ENCODE data around the gene PTPRJ.

The PTPRJ gene

GRCh38 chr11:48108231-48109045 is 128.1 kb downstream of the PTPRJ start:
- Histone ChIP-seq H3K4me3 (ENCODE audit: low read length) (no peak overlapping the region), H3K4me1 (ENCODE audit: control insufficient read depth, insufficient read depth, low read length) (peaks cover 19% of the 10 kb centered on the region), H3K36me3 (ENCODE audit: insufficient read depth, low read length) (no peaks in the 10 kb centered on the region), H3K27me3 (ENCODE audit: control insufficient read depth, insufficient read depth, low read length) (no peaks in the 10 kb centered on the region), H3K4me2 (ENCODE audit: low read length) (no peak overlapping the region), H3K9ac (ENCODE audit: low read depth, low read length) (no peak overlapping the region), H3K9me3 (replicated peaks; ENCODE audit: low read length) (no peaks in the 10 kb centered on the region)

- peak overlapping the region; percentile 52 for H3K9ac ChIP-seq (ENCODE audit: low read depth, low read length)
- peaks cover 19% of the 10 kb centered on the region for H3K4me1 ChIP-seq (ENCODE audit: control insufficient read depth, insufficient read depth, low read length)
- H3K36me3 ChIP-seq (ENCODE audit: insufficient read depth, low read length) = no peaks in the 10 kb centered on the region
- H3K27me3 ChIP-seq (ENCODE audit: control insufficient read depth, insufficient read depth, low read length) = no peaks in the 10 kb centered on the region
- peak overlapping the region; percentile 68 for H3K4me3 ChIP-seq (ENCODE audit: low read length)
- peak overlapping the region; percentile 85 for H3K4me2 ChIP-seq (ENCODE audit: low read length)
- H3K9me3 ChIP-seq (replicated peaks; ENCODE audit: low read length) = no peaks in the 10 kb centered on the region
Measured at GRCh38 chr11:48109046-48109666, 128.8 kb downstream of the PTPRJ start.

- Histone ChIP-seq H3K4me1 (ENCODE audit: control insufficient read depth, insufficient read depth, low read length) (peaks cover 19% of the 10 kb centered on the region), H3K36me3 (ENCODE audit: insufficient read depth, low read length) (peaks cover 3% of the 10 kb centered on the region), H3K9ac (ENCODE audit: low read depth, low read length) (no peak overlapping the region)
Measured at GRCh38 chr11:48110509-48110766, 130.1 kb downstream of the PTPRJ start.

GRCh38 chr11:48111891-48112290 is 131.5 kb downstream of the PTPRJ start:
- Histone ChIP-seq H3K9me3 (replicated peaks; ENCODE audit: low read length) (no peaks in the 10 kb centered on the region), H3K4me2 (ENCODE audit: low read length) (no peak overlapping the region), H3K27me3 (ENCODE audit: control insufficient read depth, insufficient read depth, low read length) (no peaks in the 10 kb centered on the region), H3K4me1 (ENCODE audit: control insufficient read depth, insufficient read depth, low read length) (peaks cover 19% of the 10 kb centered on the region), H3K9ac (ENCODE audit: low read depth, low read length) (no peak overlapping the region), H3K36me3 (ENCODE audit: insufficient read depth, low read length) (peaks cover 3% of the 10 kb centered on the region), H3K4me3 (ENCODE audit: low read length) (no peak overlapping the region)

More at GRCh38 chr11:48110509-48110766, 130.1 kb downstream of the PTPRJ start:
- Histone ChIP-seq H3K27me3 (ENCODE audit: control insufficient read depth, insufficient read depth, low read length) (no peaks in the 10 kb centered on the region), H3K9me3 (replicated peaks; ENCODE audit: low read length) (no peaks in the 10 kb centered on the region), H3K4me2 (ENCODE audit: low read length) (no peak overlapping the region), H3K4me3 (ENCODE audit: low read length) (no peak overlapping the region)

GRCh38 chr11:48114740-48115139 is 134.4 kb downstream of the PTPRJ start:
- no peaks in the 10 kb centered on the region for H3K27me3 ChIP-seq (ENCODE audit: control insufficient read depth, insufficient read depth, low read length)
- H3K4me1 ChIP-seq (ENCODE audit: control insufficient read depth, insufficient read depth, low read length) = peaks cover 1% of the 10 kb centered on the region
- no peak overlapping the region for H3K4me2 ChIP-seq (ENCODE audit: low read length)
- peaks cover 3% of the 10 kb centered on the region for H3K36me3 ChIP-seq (ENCODE audit: insufficient read depth, low read length)
- no peak overlapping the region for H3K4me3 ChIP-seq (ENCODE audit: low read length)
- H3K9me3 ChIP-seq (replicated peaks; ENCODE audit: low read length) = no peaks in the 10 kb centered on the region
- no peak overlapping the region for H3K9ac ChIP-seq (ENCODE audit: low read depth, low read length)

GRCh38 chr11:48116437-48117228 is 136.3 kb downstream of the PTPRJ start:
- Histone ChIP-seq H3K36me3 (ENCODE audit: insufficient read depth, low read length) (peaks cover 3% of the 10 kb centered on the region), H3K4me1 (ENCODE audit: control insufficient read depth, insufficient read depth, low read length) (no peaks in the 10 kb centered on the region), H3K9me3 (replicated peaks; ENCODE audit: low read length) (no peaks in the 10 kb centered on the region)

GRCh38 chr11:48122246-48122645 is 141.9 kb downstream of the PTPRJ start:
- no peaks in the 10 kb centered on the region for H3K4me1 ChIP-seq (ENCODE audit: control insufficient read depth, insufficient read depth, low read length)
- no peaks in the 10 kb centered on the region for H3K9me3 ChIP-seq (replicated peaks; ENCODE audit: low read length)
- H3K4me3 ChIP-seq (ENCODE audit: low read length) = no peak overlapping the region
- H3K9ac ChIP-seq (ENCODE audit: low read depth, low read length) = no peak overlapping the region
- H3K27me3 ChIP-seq (ENCODE audit: control insufficient read depth, insufficient read depth, low read length) = no peaks in the 10 kb centered on the region
- peaks cover 16% of the 10 kb centered on the region for H3K36me3 ChIP-seq (ENCODE audit: insufficient read depth, low read length)
- no peak overlapping the region for H3K4me2 ChIP-seq (ENCODE audit: low read length)

More at GRCh38 chr11:48116437-48117228, 136.3 kb downstream of the PTPRJ start:
- Histone ChIP-seq H3K4me3 (ENCODE audit: low read length) (no peak overlapping the region), H3K4me2 (ENCODE audit: low read length) (no peak overlapping the region), H3K9ac (ENCODE audit: low read depth, low read length) (no peak overlapping the region), H3K27me3 (ENCODE audit: control insufficient read depth, insufficient read depth, low read length) (no peaks in the 10 kb centered on the region)

GRCh38 chr11:48122656-48123055 is 142.3 kb downstream of the PTPRJ start:
- no peak overlapping the region for H3K9ac ChIP-seq (ENCODE audit: low read depth, low read length)
- H3K4me2 ChIP-seq (ENCODE audit: low read length) = no peak overlapping the region
- H3K27me3 ChIP-seq (ENCODE audit: control insufficient read depth, insufficient read depth, low read length) = no peaks in the 10 kb centered on the region
- H3K4me3 ChIP-seq (ENCODE audit: low read length) = no peak overlapping the region
- no peaks in the 10 kb centered on the region for H3K4me1 ChIP-seq (ENCODE audit: control insufficient read depth, insufficient read depth, low read length)
- peaks cover 20% of the 10 kb centered on the region for H3K36me3 ChIP-seq (ENCODE audit: insufficient read depth, low read length)
- no peaks in the 10 kb centered on the region for H3K9me3 ChIP-seq (replicated peaks; ENCODE audit: low read length)

- Histone ChIP-seq H3K4me1 (ENCODE audit: control insufficient read depth, insufficient read depth, low read length) (no peaks in the 10 kb centered on the region), H3K27me3 (ENCODE audit: control insufficient read depth, insufficient read depth, low read length) (no peaks in the 10 kb centered on the region), H3K4me3 (ENCODE audit: low read length) (no peak overlapping the region), H3K36me3 (ENCODE audit: insufficient read depth, low read length) (peaks cover 27% of the 10 kb centered on the region), H3K9ac (ENCODE audit: low read depth, low read length) (no peak overlapping the region), H3K4me2 (ENCODE audit: low read length) (no peak overlapping the region), H3K9me3 (replicated peaks; ENCODE audit: low read length) (no peaks in the 10 kb centered on the region)
Measured at GRCh38 chr11:48123254-48123875, 143.0 kb downstream of the PTPRJ start.

GRCh38 chr11:48123934-48124755 is 143.8 kb downstream of the PTPRJ start:
- H3K4me2 ChIP-seq (ENCODE audit: low read length) = no peak overlapping the region
- no peaks in the 10 kb centered on the region for H3K9me3 ChIP-seq (replicated peaks; ENCODE audit: low read length)
- H3K4me3 ChIP-seq (ENCODE audit: low read length) = no peak overlapping the region
- H3K36me3 ChIP-seq (ENCODE audit: insufficient read depth, low read length) = peaks cover 29% of the 10 kb centered on the region
- H3K4me1 ChIP-seq (ENCODE audit: control insufficient read depth, insufficient read depth, low read length) = no peaks in the 10 kb centered on the region
- no peaks in the 10 kb centered on the region for H3K27me3 ChIP-seq (ENCODE audit: control insufficient read depth, insufficient read depth, low read length)
- no peak overlapping the region for H3K9ac ChIP-seq (ENCODE audit: low read depth, low read length)

Data from skeletal muscle satellite cell (primary cell).